ENCODE measurements around the gene CPNE9.
A peak's percentile ranks its signal among the peaks of the same experiment; 100 is the strongest.

The CPNE9 gene

GRCh38 chr3:9687514-9687913 lies 16.1 kb upstream of the CPNE9 start:
- DNase-seq = no peak

- no peak for DNase-seq
These were observed 14.7 kb upstream of the CPNE9 start for GRCh38 chr3:9688961-9689360.

- no peak for DNase-seq
These were observed 13.9 kb upstream of the CPNE9 start for GRCh38 chr3:9689757-9690156.

GRCh38 chr3:9690451-9691450 lies 12.9 kb upstream of the CPNE9 start:
- no peak for DNase-seq

GRCh38 chr3:9691636-9692035 lies 12.0 kb upstream of the CPNE9 start:
- no peak for DNase-seq

GRCh38 chr3:9692416-9692815 lies 11.2 kb upstream of the CPNE9 start:
- no peak for DNase-seq

GRCh38 chr3:9695345-9695744 lies 8.3 kb upstream of the CPNE9 start:
- DNase-seq = no peak

- no peak for DNase-seq
These were observed 7.9 kb upstream of the CPNE9 start for GRCh38 chr3:9695746-9696145.

- no peak for DNase-seq
These were observed 7.0 kb upstream of the CPNE9 start for GRCh38 chr3:9696480-9697220.

- no peak for DNase-seq
These were observed 5.7 kb upstream of the CPNE9 start for GRCh38 chr3:9697892-9698291.

GRCh38 chr3:9698293-9698692 lies 5.3 kb upstream of the CPNE9 start:
- DNase-seq = no peak

GRCh38 chr3:9700536-9700935 lies 3.1 kb upstream of the CPNE9 start:
- no peak for DNase-seq

GRCh38 chr3:9701006-9701405 lies 2.6 kb upstream of the CPNE9 start:
- no peak for DNase-seq

GRCh38 chr3:9701711-9702110 lies 1.9 kb upstream of the CPNE9 start:
- no peak for DNase-seq

GRCh38 chr3:9703240-9703639 lies 393 bp upstream of the CPNE9 start:
- no peak for DNase-seq

- no peak for DNase-seq
These were observed 1.0 kb downstream of the CPNE9 start for GRCh38 chr3:9704347-9705322.

GRCh38 chr3:9710174-9710739 lies 6.6 kb downstream of the CPNE9 start:
- no peak for DNase-seq

GRCh38 chr3:9712415-9712814 lies 8.8 kb downstream of the CPNE9 start:
- no peak for DNase-seq

- no peak for DNase-seq
These were observed 9.5 kb downstream of the CPNE9 start for GRCh38 chr3:9713142-9713541.

- no peak for DNase-seq
These were observed 11.5 kb downstream of the CPNE9 start for GRCh38 chr3:9715136-9715535.

- peak; percentile 80 for DNase-seq
These were observed 12.3 kb downstream of the CPNE9 start for GRCh38 chr3:9715764-9716437.

Data from DMS 273 treated with DMSO at 0.1 percent for 48 hours (cell line).